IPS-15b (cell line): Measurements from ENCODE around the gene EHD2.

Experiments used
- H3K27me3 ChIP-seq: one replicate; pipeline ENCODE4 v1.6.1; 2013; ENCODE audit warnings: low read length; ENCODE audit not compliant: control insufficient read depth, insufficient read depth
- H3K36me3 ChIP-seq: one replicate; pipeline ENCODE4 v1.6.1; 2013; ENCODE audit warnings: low read length; ENCODE audit not compliant: control insufficient read depth, insufficient read depth
- H3K4me1 ChIP-seq: one replicate; pipeline ENCODE4 v1.6.1; 2013; ENCODE audit warnings: mild to moderate bottlenecking, low read length; ENCODE audit not compliant: control insufficient read depth, insufficient read depth
- H3K4me3 ChIP-seq: one replicate; pipeline ENCODE4 v1.5.1; 2013; ENCODE audit warnings: low read depth, low read length
- H3K9ac ChIP-seq: one replicate; pipeline ENCODE4 v1.6.1; 2013; ENCODE audit warnings: low read depth, mild to moderate bottlenecking, low read length
- H3K9me3 ChIP-seq: one replicate; pipeline ENCODE4 v1.6.1; 2013; ENCODE audit warnings: mild to moderate bottlenecking, low read length; ENCODE audit not compliant: control insufficient read depth, insufficient read depth

The EHD2 gene

DNA sequence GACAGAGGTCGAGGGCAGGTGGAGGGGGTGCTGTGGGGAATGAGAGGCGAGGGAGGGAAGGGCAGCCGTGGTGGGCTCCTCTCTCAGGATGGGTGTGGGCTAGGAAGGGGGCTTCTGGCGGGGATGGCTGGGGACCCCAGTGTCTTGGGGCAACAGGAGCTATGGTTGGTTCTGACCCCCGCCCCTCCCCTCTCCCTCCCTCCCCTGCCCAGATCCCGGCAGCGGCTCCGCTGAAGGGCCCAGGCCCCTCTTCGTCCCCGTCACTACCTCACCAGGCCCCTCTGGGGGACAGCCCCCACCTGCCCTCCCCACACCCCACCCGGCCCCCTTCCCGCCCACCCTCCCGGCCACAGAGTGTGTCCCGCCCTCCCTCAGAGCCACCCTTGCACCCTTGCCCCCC, 19.3 kb upstream of the EHD2 start:
- no peak overlapping the region for H3K4me3 ChIP-seq
- H3K9ac ChIP-seq: no peak overlapping the region
- no peaks in the 10 kb centered on the region for H3K27me3 ChIP-seq
- peaks cover 20% of the 10 kb centered on the region for H3K36me3 ChIP-seq
- no peaks in the 10 kb centered on the region for H3K9me3 ChIP-seq
- H3K4me1 ChIP-seq: peaks cover 3% of the 10 kb centered on the region

GRCh38 chr19:47694466-47695273, 18.6 kb upstream of the EHD2 start:
- no peaks in the 10 kb centered on the region for H3K9me3 ChIP-seq
- H3K4me3 ChIP-seq: no peak overlapping the region
- H3K36me3 ChIP-seq: peaks cover 26% of the 10 kb centered on the region
- no peaks in the 10 kb centered on the region for H3K27me3 ChIP-seq
- H3K9ac ChIP-seq: no peak overlapping the region
- peaks cover 7% of the 10 kb centered on the region for H3K4me1 ChIP-seq

- Histone ChIP-seq H3K36me3 (peaks cover 22% of the 10 kb centered on the region), H3K4me3 (no peak overlapping the region), H3K27me3 (no peaks in the 10 kb centered on the region), H3K9me3 (no peaks in the 10 kb centered on the region), H3K9ac (no peak overlapping the region), H3K4me1 (peaks cover 7% of the 10 kb centered on the region)
Observed at GRCh38 chr19:47695533-47696262, 17.5 kb upstream of the EHD2 start.

DNA sequence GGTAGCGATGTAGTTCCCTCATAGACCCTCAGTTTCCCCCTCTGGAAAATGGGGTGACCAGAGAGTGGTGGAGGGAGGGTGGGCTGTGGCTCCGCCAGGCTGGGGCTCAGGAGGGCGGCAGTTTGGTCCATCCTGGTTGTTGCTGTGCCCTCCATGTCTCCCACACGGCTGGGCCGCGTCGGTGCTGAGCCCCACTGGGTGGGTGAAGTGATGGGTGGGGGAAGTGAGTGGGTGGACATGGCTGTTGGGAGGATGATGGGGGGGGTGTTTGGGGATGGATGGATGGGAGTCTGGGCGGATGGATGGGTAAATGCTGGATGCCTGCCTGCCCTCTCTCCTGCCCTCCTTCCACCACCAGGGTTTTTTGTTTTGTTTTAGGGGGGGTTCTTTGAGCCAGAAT, 16.6 kb upstream of the EHD2 start:
- Histone ChIP-seq H3K9me3 (no peaks in the 10 kb centered on the region), H3K4me1 (peaks cover 7% of the 10 kb centered on the region), H3K36me3 (peaks cover 26% of the 10 kb centered on the region), H3K9ac (no peak overlapping the region), H3K4me3 (no peak overlapping the region), H3K27me3 (no peaks in the 10 kb centered on the region)

GRCh38 chr19:47697863-47698609, 15.2 kb upstream of the EHD2 start:
- Histone ChIP-seq H3K27me3 (no peaks in the 10 kb centered on the region), H3K9ac (no peak overlapping the region), H3K36me3 (peaks cover 32% of the 10 kb centered on the region)

DNA sequence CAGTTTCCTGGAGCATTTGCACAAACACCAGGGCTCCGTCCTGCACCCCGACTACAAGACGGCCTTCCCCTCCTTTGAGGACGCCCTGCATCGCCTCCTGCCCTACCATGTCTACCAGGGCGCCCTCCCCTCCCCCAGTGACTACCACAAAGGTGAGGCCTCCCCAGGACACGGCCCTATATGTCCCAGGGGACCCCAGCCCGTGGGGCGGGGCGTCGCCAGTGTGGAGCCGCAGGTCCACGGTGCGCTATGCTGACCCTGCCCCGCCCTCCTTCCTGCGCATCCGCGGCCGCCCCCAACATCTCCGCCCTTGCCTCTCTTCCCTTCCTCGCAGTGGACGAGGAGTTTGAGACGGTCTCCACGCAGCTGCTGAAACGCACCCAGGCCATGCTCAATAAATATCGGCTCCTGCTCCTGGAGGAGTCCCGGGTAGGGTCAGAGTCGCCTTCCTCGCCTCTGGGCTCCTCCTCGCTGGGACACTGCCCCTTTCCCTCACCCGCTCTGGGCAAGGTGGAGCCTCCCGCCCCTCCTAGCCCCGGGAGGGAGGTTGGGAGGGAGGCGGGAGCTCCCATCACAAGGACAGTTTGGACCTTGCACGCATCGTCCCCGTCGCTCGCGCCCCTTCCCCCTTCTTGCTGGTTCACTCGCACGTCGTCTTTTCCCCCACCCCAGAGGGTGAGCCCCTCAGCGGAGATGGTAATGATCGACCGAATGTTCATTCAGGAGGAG, 14.4 kb upstream of the EHD2 start:
- Histone ChIP-seq H3K9me3 (no peaks in the 10 kb centered on the region), H3K36me3 (peaks cover 31% of the 10 kb centered on the region), H3K4me3 (no peak overlapping the region), H3K4me1 (peaks cover 7% of the 10 kb centered on the region), H3K9ac (no peak overlapping the region), H3K27me3 (no peaks in the 10 kb centered on the region)

More at GRCh38 chr19:47697863-47698609, 15.2 kb upstream of the EHD2 start:
- Histone ChIP-seq H3K4me3 (no peak overlapping the region), H3K9me3 (no peaks in the 10 kb centered on the region), H3K4me1 (peaks cover 7% of the 10 kb centered on the region)

- no peak overlapping the region for H3K9ac ChIP-seq
- peaks cover 31% of the 10 kb centered on the region for H3K36me3 ChIP-seq
- H3K27me3 ChIP-seq: no peaks in the 10 kb centered on the region
- H3K4me3 ChIP-seq: no peak overlapping the region
- no peaks in the 10 kb centered on the region for H3K9me3 ChIP-seq
- peaks cover 7% of the 10 kb centered on the region for H3K4me1 ChIP-seq
Observed at GRCh38 chr19:47699360-47699917, 13.8 kb upstream of the EHD2 start.

GRCh38 chr19:47700934-47701716, 12.1 kb upstream of the EHD2 start:
- no peak overlapping the region for H3K9ac ChIP-seq
- peaks cover 7% of the 10 kb centered on the region for H3K4me1 ChIP-seq
- H3K36me3 ChIP-seq: peaks cover 27% of the 10 kb centered on the region
- no peaks in the 10 kb centered on the region for H3K27me3 ChIP-seq
- no peaks in the 10 kb centered on the region for H3K9me3 ChIP-seq
- no peak overlapping the region for H3K4me3 ChIP-seq

GRCh38 chr19:47701717-47702552, 11.3 kb upstream of the EHD2 start:
- H3K9ac ChIP-seq: no peak overlapping the region
- H3K9me3 ChIP-seq: no peaks in the 10 kb centered on the region
- H3K4me3 ChIP-seq: no peak overlapping the region
- no peaks in the 10 kb centered on the region for H3K27me3 ChIP-seq
- H3K4me1 ChIP-seq: peaks cover 7% of the 10 kb centered on the region
- H3K36me3 ChIP-seq: peaks cover 27% of the 10 kb centered on the region

DNA sequence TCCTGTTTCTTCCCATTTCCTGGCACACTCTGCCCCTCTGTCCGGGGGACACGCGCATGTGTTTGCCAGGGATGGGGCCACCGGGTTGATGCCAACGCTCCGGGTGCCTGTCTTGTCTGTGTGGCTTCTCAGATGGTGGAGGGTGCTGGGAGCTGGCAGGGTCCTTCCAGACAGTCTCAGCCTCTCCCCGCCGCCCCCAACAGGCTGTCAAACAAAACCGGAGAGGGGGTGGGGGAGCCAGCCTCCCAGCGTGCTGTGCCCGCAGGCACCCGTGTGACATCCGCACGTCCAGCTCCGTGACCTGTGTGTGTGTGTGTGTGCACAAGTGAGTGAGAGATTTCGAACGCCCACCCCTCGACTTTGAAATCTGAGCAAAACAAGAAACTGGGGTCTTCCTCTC, 10.6 kb upstream of the EHD2 start:
- Histone ChIP-seq H3K36me3 (peaks cover 27% of the 10 kb centered on the region), H3K9ac (no peak overlapping the region)

More for the DNA sequence above, 10.6 kb upstream of the EHD2 start:
- Histone ChIP-seq H3K27me3 (no peaks in the 10 kb centered on the region), H3K9me3 (no peaks in the 10 kb centered on the region), H3K4me1 (peaks cover 7% of the 10 kb centered on the region), H3K4me3 (no peak overlapping the region)
